Measurements from ENCODE around the gene DND1.
"Not testable (repeated sequence)": the region's sequence is repeated elsewhere in the genome, so short reads cannot be mapped to it uniquely, and the experiment has no call there.

DND1 gene

GRCh38 chr5:140631036-140631417, 42.3 kb downstream of the DND1 start:
- POLR2A ChIA-PET (ENCODE audit: low non-redundant PET), result interaction anchor here (0.6 to 1.1 kb wide), 2 partner anchors 17 to 102 kb away, joined by 3 read pairs; partner anchors contain the start of gene IK
- no peak for DNase-seq (ENCODE audit: low spot score)
- no peak overlapping the region for H3K27ac ChIP-seq
- CTCF ChIA-PET, result interaction anchor here (0.8 to 1.6 kb wide), 2 partner anchors 8 to 28 kb away, joined by 3 to 7 read pairs; partner anchors contain the start of gene TMCO6
- no peak for TF ChIP-seq CTCF (conservative IDR thresholded peaks at IDR 0.05; ENCODE audit: low read depth)

DNA sequence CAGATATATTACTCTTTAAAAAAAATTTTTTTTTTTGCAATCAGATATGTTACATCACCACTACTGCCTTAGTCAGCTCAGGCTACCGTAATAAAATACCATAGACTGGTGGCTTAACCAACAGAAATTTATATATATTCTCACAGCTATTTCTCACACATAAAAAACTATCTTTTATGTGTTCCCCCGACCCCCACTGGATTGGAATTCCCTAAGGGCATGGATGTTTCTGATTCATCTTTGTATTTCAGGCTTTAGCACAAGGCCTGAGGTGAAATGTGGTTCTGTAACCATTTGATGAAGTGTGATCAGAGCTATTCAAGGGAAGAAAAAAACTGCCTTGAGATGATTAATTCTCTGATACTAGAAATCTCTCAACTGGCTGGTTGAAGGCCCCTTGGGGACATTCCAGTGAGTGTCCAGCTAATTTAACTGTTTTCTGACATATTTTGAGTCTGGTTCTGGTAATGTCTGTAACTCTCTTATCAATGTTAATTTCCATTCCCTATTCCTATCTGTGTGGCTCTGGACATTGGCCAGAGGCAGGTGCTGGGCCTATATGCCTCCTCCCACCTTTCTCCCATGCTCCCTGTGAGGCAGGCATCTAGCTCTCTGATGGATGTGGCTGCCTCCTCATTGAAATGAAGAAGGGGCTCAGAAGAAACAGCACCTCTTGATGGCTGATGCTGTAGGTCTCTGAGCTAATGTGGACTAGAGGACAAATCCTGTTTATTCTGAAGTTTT, 42.9 kb downstream of the DND1 start:
- no peak for DNase-seq (ENCODE audit: low spot score)
- ChIA-PET POLR2A (ENCODE audit: low non-redundant PET) (interaction anchor here (0.6 to 1.1 kb wide), 2 partner anchors 17 to 102 kb away, joined by 3 read pairs; partner anchors contain the start of gene IK), CTCF (interaction anchor here (0.8 to 1.6 kb wide), 3 partner anchors 9 to 34 kb away, joined by 3 to 7 read pairs (median 3); partner anchors contain the start of gene TMCO6)

DNA sequence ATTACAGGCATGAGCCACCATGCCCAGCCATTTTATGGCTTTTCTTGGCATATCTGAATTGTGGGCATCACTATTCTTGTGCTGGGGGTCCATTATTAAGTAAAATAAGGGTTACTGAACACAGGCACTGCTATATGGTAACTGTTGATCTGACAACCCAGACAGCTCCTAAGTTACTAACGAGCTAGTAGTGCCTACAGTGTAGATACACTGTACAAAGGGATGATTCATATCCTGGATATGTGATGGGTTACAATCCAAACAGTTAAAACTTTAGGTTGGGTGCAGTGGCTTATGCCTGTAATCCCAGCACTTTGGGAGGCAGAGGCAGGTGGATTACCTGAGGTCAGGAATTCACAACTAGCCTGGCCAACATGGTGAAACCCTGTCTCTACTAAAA, 44.7 kb downstream of the DND1 start:
- TF ChIP-seq CTCF (conservative IDR thresholded peaks at IDR 0.05; ENCODE audit: low read depth), result no peak
- CTCF ChIA-PET, result interaction anchor here (0.6 to 0.7 kb wide), 2 partner anchors 79 to 433 kb away, joined by 3 to 4 read pairs; no protein-coding TSS in a partner anchor
- POLR2A ChIA-PET (ENCODE audit: low non-redundant PET), result no interaction called here
- DNase-seq (ENCODE audit: low spot score), result no peak
- H3K27ac ChIP-seq, result no peak overlapping the region

More for the DNA sequence above, 42.9 kb downstream of the DND1 start:
- H3K27ac ChIP-seq, result no peak overlapping the region
- no peak for TF ChIP-seq CTCF (conservative IDR thresholded peaks at IDR 0.05; ENCODE audit: low read depth)

DNA sequence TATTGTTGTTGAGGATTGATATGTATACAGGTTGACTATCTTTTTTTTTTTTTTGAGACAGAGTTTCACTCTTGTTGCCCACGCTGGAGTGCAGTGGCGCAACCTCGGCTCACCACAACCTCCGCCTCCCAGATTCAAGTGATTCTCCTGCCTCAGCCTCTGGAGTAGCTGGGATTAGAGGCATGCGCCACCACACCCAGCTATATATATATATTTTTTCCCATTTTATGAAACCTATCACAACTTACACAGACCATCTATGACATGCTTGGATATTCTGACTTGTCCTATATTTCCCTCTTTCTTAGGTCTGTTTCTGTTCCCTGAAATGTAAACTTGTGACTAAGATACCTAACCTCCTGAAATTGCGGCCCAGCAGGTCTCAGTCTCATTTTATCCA, 45.4 kb downstream of the DND1 start:
- CTCF ChIA-PET, result interaction anchor here (0.7 kb wide), 1 partner anchor 433 kb away, joined by 4 read pairs; no protein-coding TSS in a partner anchor
- DNase-seq (ENCODE audit: low spot score), result no peak
- no peak for TF ChIP-seq CTCF (conservative IDR thresholded peaks at IDR 0.05; ENCODE audit: low read depth)
- H3K27ac ChIP-seq, result no peak overlapping the region
- POLR2A ChIA-PET (ENCODE audit: low non-redundant PET), result no interaction called here

GRCh38 chr5:140624886-140625285, 48.5 kb downstream of the DND1 start:
- DNase-seq (ENCODE audit: low spot score); H3K27ac ChIP-seq; POLR2A ChIA-PET (ENCODE audit: low non-redundant PET): not testable (repeated sequence)
- CTCF ChIA-PET, result interaction anchor here (0.5 to 0.7 kb wide), 3 partner anchors 10 to 19 kb away, joined by 3 to 4 read pairs (median 4); no protein-coding TSS in a partner anchor

- CTCF ChIA-PET; POLR2A ChIA-PET (ENCODE audit: low non-redundant PET); H3K27ac ChIP-seq; DNase-seq (ENCODE audit: low spot score): not testable (repeated sequence)
Observed at GRCh38 chr5:140623061-140623460, 50.3 kb downstream of the DND1 start.

- CTCF ChIA-PET, result no interaction called here
- H3K27ac ChIP-seq, result no peak overlapping the region
- TF ChIP-seq CTCF (conservative IDR thresholded peaks at IDR 0.05; ENCODE audit: low read depth), result no peak
- no peak for DNase-seq (ENCODE audit: low spot score)
- POLR2A ChIA-PET (ENCODE audit: low non-redundant PET), result no interaction called here
Observed at GRCh38 chr5:140622301-140622700, 51.1 kb downstream of the DND1 start.

Data from RWPE1 (cell line).